ENCODE results near the gene DLGAP1. TPM values are rescaled to one million over a fixed set of nuclear protein-coding genes. Genes with fewer than 3 reads are reported as not detected.

Gene DLGAP1
- total and polyA plus RNA-seq, 10 of the 15 experiments (the other 5 are each of a cell fraction or from before 2014, with no cell fraction given), result 0.23 to 27.6 (median 1.9) TPM

GRCh38 chr18:3706279-3707097 lies 748.6 kb downstream of the DLGAP1 start:
- Histone ChIP-seq H4K20me1 (ENCODE audit: control insufficient read depth, insufficient read depth) (no peaks in the 10 kb centered on the region), H3K4me2 (ENCODE audit: control insufficient read depth, insufficient read depth) (no peak overlapping the region), H3K9me3 (replicated peaks; ENCODE audit: control insufficient read depth, insufficient read depth, low read length) (no peaks in the 10 kb centered on the region), H3K4me1 (ENCODE audit: control insufficient read depth, insufficient read depth, low read length) (no peaks in the 10 kb centered on the region), H3K36me3 (ENCODE audit: control insufficient read depth in 2 of 2, insufficient read depth in 2 of 2, low read length in 1 of 2) (no peaks in the 10 kb centered on the region), H3K27ac (ENCODE audit: control insufficient read depth, insufficient read depth) (no peak overlapping the region), H3K9ac (ENCODE audit: control insufficient read depth, insufficient read depth, low read length) (no peak overlapping the region), H2AFZ (ENCODE audit: control insufficient read depth, low read depth, low read length) (no peak overlapping the region), H3K79me2 (ENCODE audit: control insufficient read depth, insufficient read depth, low read length) (no peaks in the 10 kb centered on the region), H3K4me3 (no peak overlapping the region), H3K27me3 (replicated peaks in 1 of 2; ENCODE audit: control insufficient read depth in 2 of 2, insufficient read depth in 2 of 2, low read length in 1 of 2) (no peaks in the 10 kb centered on the region)
- DNase-seq (ENCODE audit: low read depth, low spot score) (no peak), FAIRE-seq (no peak), ATAC-seq (no peak)
- RAD21 ChIA-PET (ENCODE audit: unreplicated experiment), result interaction anchor here (1.3 kb wide), 1 partner anchor 163 kb away, joined by 3 read pairs; no protein-coding TSS in a partner anchor
- intact Hi-C loops (cut with micrococcal nuclease; ENCODE audit: unreplicated experiment) (no loop called here), in situ Hi-C loops (cut with MboI) (no loop called here)
- CTCF ChIA-PET, result interaction anchor here (0.7 to 4.5 kb wide), 3 partner anchors 9 to 98 kb away, joined by 3 to 18 read pairs (median 7); no protein-coding TSS in a partner anchor
- TF ChIP-seq ZNF24 (IDR thresholded peaks at IDR 0.05), result no peak
- SMC1A ChIA-PET (ENCODE audit: uncharacterized antibody, unreplicated experiment), result interaction anchor here (0.5 kb wide), 1 partner anchor 249 kb away, joined by 3 read pairs; no protein-coding TSS in a partner anchor
- 25% methylated on average over 9 of the region's 9 CpGs for WGBS (ENCODE audit: insufficient coverage, insufficient replicate concordance, low lambda C conversion rate, missing lambda C conversion rate)
- no TSS peak for BruUV-seq (replicated peaks)
- POLR2A ChIA-PET, result no interaction called here

- SMC1A ChIA-PET (ENCODE audit: uncharacterized antibody, unreplicated experiment), result interaction anchor here (0.9 to 3.4 kb wide), 6 partner anchors 11 to 1353 kb away, joined by 3 to 17 read pairs (median 6); no protein-coding TSS in a partner anchor
- CTCF ChIA-PET, result interaction anchor here (0.6 to 4.5 kb wide), 14 partner anchors 10 to 1352 kb away, joined by 3 to 25 read pairs (median 6); no protein-coding TSS in a partner anchor
- Histone ChIP-seq H3K4me2 (ENCODE audit: control insufficient read depth, insufficient read depth) (no peak overlapping the region), H2AFZ (ENCODE audit: control insufficient read depth, low read depth, low read length) (no peak overlapping the region), H3K27me3 (replicated peaks in 1 of 2; ENCODE audit: control insufficient read depth in 2 of 2, insufficient read depth in 2 of 2, low read length in 1 of 2) (no peaks in the 10 kb centered on the region), H3K4me1 (ENCODE audit: control insufficient read depth, insufficient read depth, low read length) (no peaks in the 10 kb centered on the region), H3K4me3 (no peak overlapping the region), H3K27ac (ENCODE audit: control insufficient read depth, insufficient read depth) (no peak overlapping the region), H3K9ac (ENCODE audit: control insufficient read depth, insufficient read depth, low read length) (no peak overlapping the region), H3K79me2 (ENCODE audit: control insufficient read depth, insufficient read depth, low read length) (no peaks in the 10 kb centered on the region), H4K20me1 (ENCODE audit: control insufficient read depth, insufficient read depth) (no peaks in the 10 kb centered on the region), H3K9me3 (replicated peaks; ENCODE audit: control insufficient read depth, insufficient read depth, low read length) (no peaks in the 10 kb centered on the region), H3K36me3 (ENCODE audit: control insufficient read depth in 2 of 2, insufficient read depth in 2 of 2, low read length in 1 of 2) (no peaks in the 10 kb centered on the region)
- in situ Hi-C loops (cut with MboI), result no loop called here
- POLR2A ChIA-PET, result no interaction called here
- BruUV-seq (replicated peaks), result no TSS peak
- RAD21 ChIA-PET (ENCODE audit: unreplicated experiment), result interaction anchor here (2.3 to 2.7 kb wide), 2 partner anchors 66 to 1353 kb away, joined by 6 to 8 read pairs; no protein-coding TSS in a partner anchor
- no peak for ATAC-seq
- FAIRE-seq, result no peak
- DNase-seq (ENCODE audit: low read depth, low spot score), result no peak
- intact Hi-C loops (cut with micrococcal nuclease; ENCODE audit: unreplicated experiment), result loop anchor here (5.0 kb wide), 2 partner anchors 293 to 1353 kb away; no protein-coding TSS in a partner anchor
- TF ChIP-seq YBX1 (IDR thresholded peaks at IDR 0.05), result no peak
- WGBS (ENCODE audit: insufficient coverage, insufficient replicate concordance, low lambda C conversion rate, missing lambda C conversion rate), result 22% methylated on average over 3 of the region's 3 CpGs
Measured at GRCh38 chr18:3704556-3705344, 750.4 kb downstream of the DLGAP1 start.
